ENCODE data around the gene ARV1.
"Not testable (repeated sequence)": the region's sequence is repeated elsewhere in the genome, so short reads cannot be mapped to it uniquely, and the experiment has no call there.

ARV1 gene

DNA sequence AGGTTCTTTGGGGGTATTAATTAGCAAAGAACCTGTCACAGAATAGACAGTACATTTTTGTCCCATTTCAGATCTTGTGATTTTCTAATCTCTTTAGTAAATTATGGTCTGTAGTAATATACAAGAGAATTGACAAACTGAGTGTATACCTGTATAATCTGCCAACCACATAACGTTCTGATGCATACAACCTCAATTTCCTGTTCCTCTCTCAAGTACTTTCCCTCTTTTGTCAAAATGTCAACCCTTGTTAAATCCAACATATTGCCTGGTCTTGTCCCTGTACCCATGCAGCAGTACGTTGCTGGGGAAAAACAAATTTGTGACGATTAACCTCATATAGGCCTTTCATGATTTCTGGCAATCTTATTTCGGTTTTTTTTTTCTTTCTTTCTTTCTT lies 1.1 kb downstream of the ARV1 start:
- no peak for DNase-seq (ENCODE audit: low read depth, low spot score)
- H3K4me3 ChIP-seq (ENCODE audit: low read depth, low read length), result peak overlapping the region; percentile 70
- TF ChIP-seq, protein P1, sequence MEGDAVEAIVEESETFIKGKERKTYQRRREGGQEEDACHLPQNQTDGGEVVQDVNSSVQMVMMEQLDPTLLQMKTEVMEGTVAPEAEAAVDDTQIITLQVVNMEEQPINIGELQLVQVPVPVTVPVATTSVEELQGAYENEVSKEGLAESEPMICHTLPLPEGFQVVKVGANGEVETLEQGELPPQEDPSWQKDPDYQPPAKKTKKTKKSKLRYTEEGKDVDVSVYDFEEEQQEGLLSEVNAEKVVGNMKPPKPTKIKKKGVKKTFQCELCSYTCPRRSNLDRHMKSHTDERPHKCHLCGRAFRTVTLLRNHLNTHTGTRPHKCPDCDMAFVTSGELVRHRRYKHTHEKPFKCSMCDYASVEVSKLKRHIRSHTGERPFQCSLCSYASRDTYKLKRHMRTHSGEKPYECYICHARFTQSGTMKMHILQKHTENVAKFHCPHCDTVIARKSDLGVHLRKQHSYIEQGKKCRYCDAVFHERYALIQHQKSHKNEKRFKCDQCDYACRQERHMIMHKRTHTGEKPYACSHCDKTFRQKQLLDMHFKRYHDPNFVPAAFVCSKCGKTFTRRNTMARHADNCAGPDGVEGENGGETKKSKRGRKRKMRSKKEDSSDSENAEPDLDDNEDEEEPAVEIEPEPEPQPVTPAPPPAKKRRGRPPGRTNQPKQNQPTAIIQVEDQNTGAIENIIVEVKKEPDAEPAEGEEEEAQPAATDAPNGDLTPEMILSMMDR (IDR thresholded peaks at IDR 0.05; ENCODE audit: low read depth, low read length), result no peak
- in situ Hi-C loops (cut with HindIII; ENCODE audit: low sequenced_read_pairs), result no loop called here

DNA sequence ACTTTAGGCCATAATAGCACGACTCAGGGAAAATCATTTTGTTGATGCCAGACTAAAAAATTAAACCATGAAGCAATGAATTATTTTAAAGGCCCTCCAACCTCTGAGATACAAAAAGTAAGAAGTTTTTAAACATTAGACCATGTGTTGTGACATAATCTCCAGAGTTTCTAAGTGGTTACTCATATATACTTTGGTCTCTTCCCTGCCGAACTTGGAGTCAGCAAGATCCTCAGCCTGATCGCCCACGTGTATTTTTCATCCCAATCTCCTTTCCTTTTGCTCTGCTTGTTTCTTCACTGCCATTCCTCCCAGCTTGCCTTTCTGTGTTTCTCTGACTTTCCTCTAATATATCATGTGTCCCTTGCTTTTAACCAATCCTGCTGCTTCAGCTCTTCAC lies 3.8 kb downstream of the ARV1 start:
- TF ChIP-seq, protein P1 (IDR thresholded peaks at IDR 0.05; ENCODE audit: low read depth, low read length), result no peak
- no peak for DNase-seq (ENCODE audit: low read depth, low spot score)
- in situ Hi-C loops (cut with HindIII; ENCODE audit: low sequenced_read_pairs), result no loop called here

DNA sequence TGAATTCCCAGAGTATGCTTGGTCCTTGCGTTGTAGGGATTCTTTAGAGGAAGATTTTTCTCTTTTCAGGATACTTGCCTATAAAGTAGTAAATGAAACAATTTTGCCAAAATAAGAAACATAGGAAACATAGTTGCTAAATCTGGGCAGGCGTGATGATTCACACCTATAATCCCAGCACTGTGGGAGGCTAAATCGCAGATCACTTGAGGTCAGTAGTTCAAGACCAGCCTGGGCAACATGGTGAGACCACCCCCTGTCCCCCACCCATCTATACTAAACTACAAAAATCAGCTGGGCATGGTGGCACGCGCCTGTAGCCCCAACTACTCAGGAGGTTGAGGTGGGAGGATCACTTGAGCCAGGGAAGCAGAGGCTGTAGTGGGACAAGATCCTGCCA lies 4.9 kb downstream of the ARV1 start:
- no peak overlapping the region for H3K4me3 ChIP-seq (ENCODE audit: low read depth, low read length)
- no peak for DNase-seq (ENCODE audit: low read depth, low spot score)
- in situ Hi-C loops (cut with HindIII; ENCODE audit: low sequenced_read_pairs), result no loop called here
- TF ChIP-seq, protein P1 (IDR thresholded peaks at IDR 0.05; ENCODE audit: low read depth, low read length), result no peak

More for the DNA sequence above, 3.8 kb downstream of the ARV1 start:
- H3K4me3 ChIP-seq (ENCODE audit: low read depth, low read length), result no peak overlapping the region

DNA sequence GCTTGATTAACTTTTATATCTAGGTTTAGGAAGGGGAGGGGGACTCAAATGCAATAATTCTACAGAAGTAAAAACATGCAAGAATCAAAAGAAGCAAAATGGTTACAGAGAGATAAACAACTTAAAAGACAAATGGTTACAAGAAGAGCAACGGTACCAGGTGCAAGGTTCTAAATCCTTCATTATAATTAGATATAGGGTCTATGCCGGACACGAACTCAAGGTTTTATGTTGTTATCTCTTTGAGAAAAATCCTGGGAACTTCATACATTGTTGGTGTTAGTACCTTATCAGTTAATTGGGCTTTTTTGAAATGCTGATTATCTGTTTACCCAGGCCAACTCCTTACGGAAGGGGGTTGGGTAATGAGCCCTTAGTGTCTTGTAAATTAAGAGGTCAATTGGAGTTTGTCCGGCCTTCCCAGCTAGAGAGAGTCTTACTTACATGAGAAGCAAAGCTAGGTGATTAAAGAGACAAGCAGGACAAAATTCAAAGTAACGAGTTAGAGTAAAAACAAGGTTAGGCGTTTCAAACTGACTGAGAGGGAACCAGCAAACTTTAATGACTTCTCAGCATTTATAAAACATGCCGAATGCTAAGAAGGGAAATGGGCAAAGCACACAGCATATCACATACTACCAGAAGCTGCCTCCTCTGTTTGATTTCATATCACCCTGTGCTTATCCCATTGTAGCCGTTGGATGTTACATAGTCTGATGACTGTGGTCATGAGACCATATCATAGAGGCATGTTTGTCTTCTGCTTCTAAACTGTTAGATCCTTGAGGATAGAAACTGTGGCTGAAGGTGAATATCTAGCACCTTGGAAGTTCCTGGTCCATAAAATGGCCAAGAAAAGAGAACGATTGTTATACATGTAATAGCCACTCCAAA lies 6.0 kb downstream of the ARV1 start:
- DNase-seq (ENCODE audit: low read depth, low spot score); H3K4me3 ChIP-seq (ENCODE audit: low read depth, low read length); in situ Hi-C loops (cut with HindIII; ENCODE audit: low sequenced_read_pairs): not testable (repeated sequence)

DNA sequence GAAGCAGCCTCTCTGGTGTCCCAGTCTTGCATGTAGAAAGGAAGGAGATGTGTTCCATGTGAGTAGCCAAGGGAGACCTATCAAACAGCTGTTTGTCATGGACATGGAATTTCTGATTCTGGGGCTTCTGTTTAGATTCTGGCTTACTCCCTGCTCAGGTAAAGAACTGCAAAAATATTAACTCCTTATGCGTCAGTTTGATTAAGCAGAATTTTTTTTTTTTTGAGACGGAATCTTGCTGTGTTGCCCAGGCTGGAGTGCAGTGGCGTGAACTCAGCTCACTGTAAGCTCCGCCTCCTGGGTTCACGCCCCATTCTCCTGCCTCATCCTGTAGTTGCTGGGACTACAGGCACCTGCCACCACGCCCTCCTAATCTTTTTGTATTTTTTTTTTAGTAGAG lies 6.8 kb downstream of the ARV1 start:
- H3K4me3 ChIP-seq (ENCODE audit: low read depth, low read length), result no peak overlapping the region

DNA sequence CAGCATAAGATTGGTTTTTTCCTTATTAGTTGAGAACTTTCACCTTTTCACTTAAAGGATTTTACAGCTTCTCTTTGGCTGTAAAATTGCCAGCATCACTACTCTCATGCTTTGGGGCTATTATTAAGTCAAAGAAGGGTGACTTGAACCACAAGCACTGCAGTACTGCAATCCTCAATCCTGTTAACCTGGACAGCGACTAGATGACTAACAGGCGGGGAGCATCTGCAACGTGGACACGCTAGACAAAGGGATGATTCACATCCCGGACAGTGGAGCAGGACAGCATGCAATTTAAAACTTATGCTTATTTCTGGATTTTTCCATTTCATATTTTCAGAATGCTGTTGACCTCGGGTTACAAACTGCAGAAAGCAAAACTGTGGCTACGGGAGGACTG lies 8.1 kb downstream of the ARV1 start:
- TF ChIP-seq, protein P1 (IDR thresholded peaks at IDR 0.05; ENCODE audit: low read depth, low read length), result no peak
- no peak overlapping the region for H3K4me3 ChIP-seq (ENCODE audit: low read depth, low read length)
- DNase-seq (ENCODE audit: low read depth, low spot score), result peak; percentile 61
- in situ Hi-C loops (cut with HindIII; ENCODE audit: low sequenced_read_pairs), result no loop called here

More for the DNA sequence above, 6.8 kb downstream of the ARV1 start:
- TF ChIP-seq, protein P1 (IDR thresholded peaks at IDR 0.05; ENCODE audit: low read depth, low read length), result no peak
- in situ Hi-C loops (cut with HindIII; ENCODE audit: low sequenced_read_pairs), result no loop called here
- no peak for DNase-seq (ENCODE audit: low read depth, low spot score)

DNA sequence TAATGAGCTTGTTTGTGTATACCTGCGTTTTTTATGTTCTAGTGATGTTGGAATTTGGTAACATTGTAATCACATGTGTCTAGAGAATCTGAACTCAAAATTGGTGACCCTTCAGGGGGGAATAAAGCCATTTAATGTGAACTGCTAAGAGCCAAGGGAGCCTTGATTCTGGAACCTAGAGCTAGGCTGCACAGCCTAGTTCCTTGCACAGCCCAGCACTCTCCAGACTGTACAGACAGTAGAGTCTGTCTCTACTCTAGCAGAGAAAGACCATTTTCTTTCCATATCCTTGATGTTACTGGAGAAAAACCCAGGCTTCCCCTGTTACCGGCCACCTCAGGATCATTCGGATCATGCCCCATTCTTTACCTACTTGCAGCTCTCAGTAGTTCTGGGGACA lies 8.6 kb downstream of the ARV1 start:
- in situ Hi-C loops (cut with HindIII; ENCODE audit: low sequenced_read_pairs), result no loop called here
- H3K4me3 ChIP-seq (ENCODE audit: low read depth, low read length), result no peak overlapping the region
- no peak for DNase-seq (ENCODE audit: low read depth, low spot score)
- TF ChIP-seq, protein P1 (IDR thresholded peaks at IDR 0.05; ENCODE audit: low read depth, low read length), result no peak
